Lung (tissue), 12 donors: ENCODE data around the gene GPN1. TPM values are rescaled to one million over a fixed set of nuclear protein-coding genes. Genes with fewer than 3 reads are reported as not detected.
"Not testable (repeated sequence)": the region's sequence is repeated elsewhere in the genome, so short reads cannot be mapped to it uniquely, and the experiment has no call there.

ENCODE experiments used
- ATAC-seq: fragments of 200-7000 bp; cut with Tn5 transposase; one replicate; pipeline ENCODE4 v1.9.1; 2020; ENCODE audit warnings: moderate number of reproducible peaks; ENCODE audit not compliant: insufficient read depth, low FRiP score
- DNase-seq, 3 donors: peaks; one replicate each; pipeline ENCODE4 v3.0.0-alpha.2; 2013 to 2017
- H3K27ac ChIP-seq, 2 donors: one replicate each; pipeline ENCODE4 v1.5.1; 2013; ENCODE audit warnings: mild to moderate bottlenecking in 2 of 2, moderate library complexity in 2 of 2, control low read depth in 1 of 2, inconsistent platforms in 1 of 2, low read depth in 1 of 2, low read length in 1 of 2
- H3K27me3 ChIP-seq, 3 donors: one replicate each; pipeline ENCODE4 v1.5.1; 2013; ENCODE audit warnings: low read length in 2 of 3; ENCODE audit not compliant: control insufficient read depth in 3 of 3, insufficient read depth in 3 of 3
- H3K36me3 ChIP-seq, 4 donors: one replicate each; pipeline ENCODE4 v1.5.1; 2013; ENCODE audit warnings: low read length in 4 of 4, mild to moderate bottlenecking in 1 of 4, moderate library complexity in 1 of 4; ENCODE audit not compliant: control insufficient read depth in 4 of 4, insufficient read depth in 4 of 4
- H3K4me1 ChIP-seq, 5 donors: one replicate each; pipeline ENCODE4 v1.5.1; 2013; ENCODE audit warnings: low read length in 5 of 5, mild to moderate bottlenecking in 2 of 5, moderate library complexity in 1 of 5; ENCODE audit not compliant: control insufficient read depth in 5 of 5, insufficient read depth in 5 of 5
- H3K4me3 ChIP-seq: one replicate; pipeline ENCODE4 v1.5.1; 2013; ENCODE audit warnings: mild to moderate bottlenecking, control low read depth, moderate library complexity
- H3K9ac ChIP-seq, 2 donors: one replicate each; pipeline ENCODE4 v1.5.1; 2013; ENCODE audit warnings: low read length in 2 of 2, control low read depth in 1 of 2; ENCODE audit not compliant: insufficient read depth in 1 of 2
- H3K9me3 ChIP-seq, 4 donors: one replicate each; pipeline ENCODE4 v1.5.1; 2013; ENCODE audit warnings: low read length in 3 of 4, mild to moderate bottlenecking in 1 of 4, moderate library complexity in 1 of 4; ENCODE audit not compliant: control insufficient read depth in 4 of 4, insufficient read depth in 3 of 4
- CTCF ChIP-seq: IDR thresholded peaks from 2 replicates; pipeline ENCODE4 v1.5.1; 2012; ENCODE audit warnings: mild to moderate bottlenecking; ENCODE audit errors: control extremely low read depth, extremely low read depth
- WGBS, 2 donors: extraction: QIAGEN DNeasy Blood & Tissue Kit; methylation state at CpG; one replicate each; pipeline ENCODE4 v1.1.7; 2013; 5-methylcytosine and 5-hydroxymethylcytosine counted together
- polyA plus RNA-seq, 2 donors: library from polyadenylated mRNA; stranded (reverse); fragments of 200-250 nt; gene quantifications; one replicate each; pipeline ENCODE4 v1.2.1, GENCODE V29; 2013
- total RNA-seq, 2 donors: library from RNA; depleted of rRNA in 1 of 2; stranded (reverse); fragments of >200 nt in 1 of 2; gene quantifications; one replicate each; pipeline ENCODE4 v1.2.1, GENCODE V29; 2014 to 2021
- donor health status: control.
- donor health status: control.
- donor health status: Bipolar disorder and iron deficiency.
- donor health status: healthy.
- donor health status: DM: yes; HTN: yes; CAD: no.

Gene GPN1
- total and polyA plus RNA-seq, 4 donors = 16.4 to 30.7 (median 27.3) TPM

- H3K27me3 ChIP-seq = no peaks in the 10 kb centered on the region
- no peaks in the 10 kb centered on the region for H3K4me1 ChIP-seq
- peaks cover 17 to 41% (median 27%) of the 10 kb centered on the region in 4 donors for H3K36me3 ChIP-seq
- no peak overlapping the region for H3K27ac ChIP-seq
- H3K4me3 ChIP-seq = no peak overlapping the region
- ATAC-seq = no peak
- no peak for DNase-seq
- H3K9ac ChIP-seq = no peak overlapping the region
- no peaks in the 10 kb centered on the region for H3K9me3 ChIP-seq
- WGBS, 2 donors = 98 to 99% methylated on average over 3 of the region's 3 CpGs
- no peak for TF ChIP-seq CTCF
These were observed 13.5 kb upstream of the GPN1 start for GRCh38 chr2:27615316-27615715.

- 47 to 85% methylated on average over 1 of the region's 1 CpG for WGBS, 2 donors
- H3K27ac ChIP-seq = no peak overlapping the region
- no peak overlapping the region for H3K4me3 ChIP-seq
- ATAC-seq = no peak
- TF ChIP-seq CTCF = no peak
- H3K4me1 ChIP-seq = no peaks in the 10 kb centered on the region
- H3K36me3 ChIP-seq = peaks cover 17 to 43% (median 25%) of the 10 kb centered on the region in 4 donors
- no peaks in the 10 kb centered on the region for H3K27me3 ChIP-seq
- no peak for DNase-seq
- no peaks in the 10 kb centered on the region for H3K9me3 ChIP-seq
- no peak overlapping the region for H3K9ac ChIP-seq
These were observed 7.3 kb upstream of the GPN1 start for GRCh38 chr2:27621524-27621923.

DNA sequence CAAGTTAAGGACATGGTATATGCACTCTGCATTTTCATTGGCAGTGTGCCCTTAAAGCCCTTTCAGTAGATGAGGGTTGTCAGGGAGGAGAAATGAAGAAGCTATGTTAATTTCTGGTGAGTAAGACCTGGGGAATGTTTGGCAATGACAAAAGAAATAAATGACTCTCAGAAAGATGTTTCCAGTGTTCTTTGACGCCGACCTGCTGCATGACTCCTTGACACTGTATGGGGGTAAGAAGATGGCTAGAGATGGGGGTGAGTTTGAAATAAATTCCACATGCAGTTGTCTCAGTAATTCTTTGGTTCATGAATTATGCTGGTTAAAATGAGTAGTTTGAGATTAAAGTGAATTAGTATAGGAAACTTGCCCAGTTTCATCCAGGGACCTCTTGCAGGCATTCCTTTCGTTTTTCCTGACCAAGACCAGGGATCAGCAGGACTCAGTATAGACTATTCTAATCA, 5.9 kb upstream of the GPN1 start:
- Histone ChIP-seq H3K36me3 (peaks cover 11 to 32% (median 16%) of the 10 kb centered on the region in 4 donors), H3K4me3 (no peak overlapping the region), H3K4me1 (peaks cover 0 to 4% (median 2%) of the 10 kb centered on the region in 5 donors), H3K27ac (no peak overlapping the region), H3K9me3 (no peaks in the 10 kb centered on the region), H3K27me3 (no peaks in the 10 kb centered on the region), H3K9ac (no peak overlapping the region)
- ATAC-seq (no peak), DNase-seq (no peak)
- 90 to 93% methylated on average over 3 of the region's 3 CpGs for WGBS, 2 donors
- no peak for TF ChIP-seq CTCF

- no peaks in the 10 kb centered on the region for H3K27me3 ChIP-seq
- TF ChIP-seq CTCF = no peak
- no peaks in the 10 kb centered on the region for H3K9me3 ChIP-seq
- H3K9ac ChIP-seq = no peak overlapping the region
- H3K36me3 ChIP-seq = peaks cover 10 to 26% (median 16%) of the 10 kb centered on the region in 4 donors
- ATAC-seq (no peak), DNase-seq (no peak)
- H3K27ac ChIP-seq = no peak overlapping the region
- H3K4me1 ChIP-seq = peaks cover 0 to 11% (median 7%) of the 10 kb centered on the region in 5 donors
- no peak overlapping the region for H3K4me3 ChIP-seq
These were observed 3.9 kb upstream of the GPN1 start for GRCh38 chr2:27624943-27625342.

GRCh38 chr2:27626323-27626722, 2.5 kb upstream of the GPN1 start:
- H3K36me3 ChIP-seq = peaks cover 6 to 27% (median 15%) of the 10 kb centered on the region in 4 donors
- peaks cover 0 to 11% (median 7%) of the 10 kb centered on the region in 5 donors for H3K4me1 ChIP-seq
- not testable (repeated sequence) for H3K4me3 ChIP-seq, ATAC-seq, H3K27ac ChIP-seq, H3K27me3 ChIP-seq, H3K9me3 ChIP-seq, H3K9ac ChIP-seq
- peak in 1 of 3 donors; percentile 3 for DNase-seq
- 67 to 72% methylated on average over 1 of the region's 1 CpG for WGBS, 2 donors
